HEK293 (cell line): ENCODE measurements around the gene CKAP4.

Source experiments
- ATF2 ChIP-seq: fragments of 450-650 bp; formaldehyde crosslinking; IDR thresholded peaks from 2 replicates; pipeline ENCODE4 v1.5.1; 2016; ENCODE audit warnings: missing biosample characterization, missing genetic modification characterization, low read depth
- HOXC10 ChIP-seq: sonication (generic); formaldehyde crosslinking; IDR thresholded peaks from 2 replicates; pipeline ENCODE4 v1.8.1; 2023; ENCODE audit warnings: mild to moderate bottlenecking, missing genetic modification reagents
- KLF7 ChIP-seq: fragments of 450-650 bp; formaldehyde crosslinking; IDR thresholded peaks from 2 replicates; pipeline ENCODE4 v1.5.1; 2016; ENCODE audit warnings: missing biosample characterization, missing genetic modification characterization, borderline replicate concordance
- MEIS1 ChIP-seq: sonication (generic); formaldehyde crosslinking; IDR thresholded peaks from 2 replicates; pipeline ENCODE4 v1.8.1; 2022; ENCODE audit warnings: missing genetic modification reagents, mild to moderate bottlenecking, borderline replicate concordance
- REST ChIP-seq: fragments of 450-650 bp; formaldehyde crosslinking; IDR thresholded peaks from 2 replicates; pipeline ENCODE4 v1.5.1; 2016; ENCODE audit warnings: missing biosample characterization, missing genetic modification characterization
- SP2 ChIP-seq: fragments of 450-650 bp; formaldehyde crosslinking; IDR thresholded peaks from 2 replicates; pipeline ENCODE4 v1.5.1; 2016; ENCODE audit warnings: missing biosample characterization, missing genetic modification characterization
- TCF7L2 ChIP-seq: IDR thresholded peaks from 2 replicates; pipeline ENCODE4 v1.6.1; 2011; ENCODE audit warnings: low read depth, mild to moderate bottlenecking, inconsistent platforms, low read length, moderate library complexity, borderline replicate concordance
- ZBTB26 ChIP-seq: fragments of 450-650 bp; formaldehyde crosslinking; optimal IDR thresholded peaks from 2 replicates; pipeline ENCODE3; 2016; ENCODE audit warnings: missing biosample characterization, mild to moderate bottlenecking, missing genetic modification characterization
- ZBTB48 ChIP-seq: fragments of 450-650 bp; formaldehyde crosslinking; IDR thresholded peaks from 2 replicates; pipeline ENCODE4 v1.5.1; 2016; ENCODE audit warnings: missing biosample characterization, missing genetic modification characterization
- ZBTB49 ChIP-seq: fragments of 450-650 bp; formaldehyde crosslinking; IDR thresholded peaks from 2 replicates; pipeline ENCODE4 v1.5.1; 2016; ENCODE audit warnings: missing biosample characterization, missing genetic modification characterization, low read depth
- ZBTB8A ChIP-seq: fragments of 450-650 bp; formaldehyde crosslinking; IDR thresholded peaks from 2 replicates; pipeline ENCODE4 v1.5.1; 2016; ENCODE audit warnings: missing biosample characterization, missing genetic modification characterization
- ZFP37 ChIP-seq: fragments of 450-650 bp; formaldehyde crosslinking; IDR thresholded peaks from 2 replicates; pipeline ENCODE4 v1.5.1; 2016; ENCODE audit warnings: missing biosample characterization, missing genetic modification characterization
- ZNF114 ChIP-seq: fragments of 450-650 bp; formaldehyde crosslinking; IDR thresholded peaks from 2 replicates; pipeline ENCODE4 v1.5.0; 2017; ENCODE audit warnings: missing biosample characterization, missing genetic modification characterization
- ZNF239 ChIP-seq: fragments of 450-650 bp; formaldehyde crosslinking; IDR thresholded peaks from 2 replicates; pipeline ENCODE4 v1.5.1; 2016; ENCODE audit warnings: missing biosample characterization, missing genetic modification characterization
- ZNF24 ChIP-seq: fragments of 450-650 bp; formaldehyde crosslinking; IDR thresholded peaks from 2 replicates; pipeline ENCODE4 v1.5.1; 2016; ENCODE audit warnings: missing biosample characterization, missing genetic modification characterization
- ZNF280D ChIP-seq: fragments of 450-650 bp; formaldehyde crosslinking; IDR thresholded peaks from 2 replicates; pipeline ENCODE4 v1.5.1; 2016; ENCODE audit warnings: missing biosample characterization, missing genetic modification characterization
- ZNF292 ChIP-seq: fragments of 450-650 bp; formaldehyde crosslinking; IDR thresholded peaks from 2 replicates; pipeline ENCODE4 v1.5.1; 2016; ENCODE audit warnings: low read depth, missing biosample characterization, missing genetic modification characterization, borderline replicate concordance
- ZNF311 ChIP-seq: fragments of 450-650 bp; formaldehyde crosslinking; IDR thresholded peaks from 2 replicates; pipeline ENCODE4 v1.5.1; 2017; ENCODE audit warnings: missing biosample characterization, missing genetic modification characterization, borderline replicate concordance
- ZNF37A ChIP-seq: fragments of 450-650 bp; IDR thresholded peaks from 2 replicates; pipeline ENCODE4 v1.5.1; 2018; ENCODE audit warnings: missing biosample characterization, missing genetic modification characterization
- ZNF433 ChIP-seq: fragments of 450-650 bp; formaldehyde crosslinking; IDR thresholded peaks from 2 replicates; pipeline ENCODE4 v1.5.1; 2016; ENCODE audit warnings: missing biosample characterization, missing genetic modification characterization, low read depth
- ZNF571 ChIP-seq: fragments of 450-650 bp; formaldehyde crosslinking; IDR thresholded peaks from 2 replicates; pipeline ENCODE4 v1.5.0; 2017; ENCODE audit warnings: missing biosample characterization, missing genetic modification characterization
- ZNF596 ChIP-seq: fragments of 450-650 bp; IDR thresholded peaks from 2 replicates; pipeline ENCODE4 v1.5.0; 2018; ENCODE audit warnings: missing biosample characterization, mild to moderate bottlenecking, missing genetic modification characterization, moderate library complexity
- ZNF624 ChIP-seq: fragments of 450-650 bp; formaldehyde crosslinking; IDR thresholded peaks from 2 replicates; pipeline ENCODE4 v1.5.1; 2017; ENCODE audit warnings: missing biosample characterization, missing genetic modification characterization
- ZNF626 ChIP-seq: fragments of 450-650 bp; sonication (Bioruptor Pico); formaldehyde crosslinking; IDR thresholded peaks from 2 replicates; pipeline ENCODE4 v1.5.1; 2018; ENCODE audit warnings: missing biosample characterization, missing genetic modification characterization, inconsistent platforms
- ZNF629 ChIP-seq: fragments of 450-650 bp; formaldehyde crosslinking; IDR thresholded peaks from 2 replicates; pipeline ENCODE4 v1.5.1; 2017; ENCODE audit warnings: missing biosample characterization, missing genetic modification characterization
- ZNF704 ChIP-seq: fragments of 450-650 bp; formaldehyde crosslinking; IDR thresholded peaks from 2 replicates; pipeline ENCODE4 v1.5.1; 2016; ENCODE audit warnings: missing biosample characterization, missing genetic modification characterization
- ZNF747 ChIP-seq: fragments of 450-650 bp; formaldehyde crosslinking; IDR thresholded peaks from 2 replicates; pipeline ENCODE4 v1.5.1; 2016; ENCODE audit warnings: missing biosample characterization, missing genetic modification characterization
- ZNF76 ChIP-seq: fragments of 450-650 bp; formaldehyde crosslinking; IDR thresholded peaks from 2 replicates; pipeline ENCODE4; 2016; ENCODE audit warnings: low read depth, missing biosample characterization, missing genetic modification characterization, borderline replicate concordance
- ZXDB ChIP-seq: fragments of 450-650 bp; formaldehyde crosslinking; IDR thresholded peaks from 2 replicates; pipeline ENCODE4 v1.5.1; 2016; ENCODE audit warnings: missing biosample characterization, missing genetic modification characterization

Gene CKAP4

GRCh38 chr12:106248312-106248845, 559 bp upstream of the CKAP4 start (continued):
- peak; percentile 49 for TF ChIP-seq ZBTB26 (tag by site-specific recombination)
- TF ChIP-seq ZBTB49 (tag by site-specific recombination) = no peak
- no peak for TF ChIP-seq ZNF239 (tag by site-specific recombination)
- no peak for TF ChIP-seq ZNF704 (tag by site-specific recombination)
- no peak for TF ChIP-seq ZNF24 (tag by site-specific recombination)
- peak; percentile 56 for TF ChIP-seq SP2 (tag by site-specific recombination)
- TF ChIP-seq TCF7L2 = no peak
- TF ChIP-seq ZNF280D (tag by site-specific recombination) = no peak
- no peak for TF ChIP-seq ZFP37 (tag by site-specific recombination)
- no peak for TF ChIP-seq ZNF292 (tag by site-specific recombination)
- TF ChIP-seq ZNF76 (tag by site-specific recombination) = no peak
- TF ChIP-seq KLF7 (tag by site-specific recombination) = no peak
- TF ChIP-seq ZNF596 (tag by site-specific recombination) = no peak
- TF ChIP-seq ZNF626 (tag by site-specific recombination) = no peak
- no peak for TF ChIP-seq ATF2 (tag by site-specific recombination)
- no peak for TF ChIP-seq HOXC10 (CRISPR knock-in tag)
- TF ChIP-seq ZNF433 (tag by site-specific recombination) = no peak
- peak; percentile 36 for TF ChIP-seq ZBTB8A (tag by site-specific recombination)
- no peak for TF ChIP-seq MEIS1 (CRISPR knock-in tag)
- TF ChIP-seq ZXDB = 0 out of 2 replicates have a peak, but pooled peaks have one; percentile 21
- no peak for TF ChIP-seq ZNF747 (tag by site-specific recombination)
- peak; percentile 25; the same call in 1 of the 2 replicates for TF ChIP-seq ZNF629
- no peak for TF ChIP-seq ZNF114 (tag by site-specific recombination)
- no peak for TF ChIP-seq ZNF37A (tag by site-specific recombination)
- TF ChIP-seq REST (tag by site-specific recombination) = no peak
- TF ChIP-seq ZNF311 (tag by site-specific recombination) = no peak
- no peak for TF ChIP-seq ZNF624 (tag by site-specific recombination)
- no peak for TF ChIP-seq ZNF571
- peak; percentile 95 for TF ChIP-seq ZBTB48 (tag by site-specific recombination)
